Astrocyte (in vitro differentiated cells and primary cell): Measurements from ENCODE around the gene IFT52. TPM values are rescaled to one million over a fixed set of nuclear protein-coding genes. Genes with fewer than 3 reads are reported as not detected.

Experiments used
- DNase-seq: peaks from one replicate; pipeline ENCODE4 v3.0.0-alpha.2; 2010; ENCODE audit warnings: low read depth
- FAIRE-seq: peaks from 2 replicates; lab custom pipeline; 2011; peaks lifted over from hg19 to GRCh38; lab: Jason Lieb, UNC
- H2AFZ ChIP-seq: 2 replicates; pipeline ENCODE4 v1.6.0; 2012; ENCODE audit warnings: low read depth, low read length, inconsistent platforms
- H3K27ac ChIP-seq: 2 replicates; pipeline ENCODE4 v1.5.1; 2011; ENCODE audit warnings: low read depth, low read length, inconsistent platforms
- H3K27me3 ChIP-seq: 2 replicates; pipeline ENCODE4 v1.6.0; 2011; ENCODE audit warnings: low read length, inconsistent platforms; ENCODE audit not compliant: insufficient read depth
- H3K36me3 ChIP-seq: 2 replicates; pipeline ENCODE4 v1.5.1; 2011; ENCODE audit warnings: low read length, inconsistent platforms; ENCODE audit not compliant: insufficient read depth
- H3K4me1 ChIP-seq: 2 replicates; pipeline ENCODE4 v1.5.1; 2011; ENCODE audit warnings: low read length, inconsistent platforms; ENCODE audit not compliant: insufficient read depth
- H3K4me2 ChIP-seq: 2 replicates; pipeline ENCODE4 v1.6.0; 2012; ENCODE audit warnings: low read length, inconsistent platforms
- H3K4me3 ChIP-seq: 2 replicates; pipeline ENCODE4 v1.5.1; 2011; ENCODE audit warnings: low read depth, mild to moderate bottlenecking, low read length, inconsistent platforms; ENCODE audit not compliant: insufficient read depth
- H3K79me2 ChIP-seq: 2 replicates; pipeline ENCODE4 v1.6.0; 2012; ENCODE audit warnings: mild to moderate bottlenecking, low read length, inconsistent platforms; ENCODE audit not compliant: insufficient read depth
- H3K9ac ChIP-seq: 2 replicates; pipeline ENCODE4 v1.6.0; 2012; ENCODE audit warnings: mild to moderate bottlenecking, low read length, inconsistent platforms
- H3K9me3 ChIP-seq: 2 replicates; pipeline ENCODE4 v1.5.1; 2012; ENCODE audit warnings: low read depth, mild to moderate bottlenecking, low read length, inconsistent platforms; ENCODE audit not compliant: insufficient read depth
- H4K20me1 ChIP-seq: 2 replicates; pipeline ENCODE4 v1.6.0; 2012; ENCODE audit warnings: low read length, inconsistent platforms; ENCODE audit not compliant: insufficient read depth
- H3K27ac Mint-ChIP-seq: one replicate; pipeline ENCODE4 v1.8.0; 2021; ENCODE audit warnings: mild to moderate bottlenecking, mixed read lengths; ENCODE audit not compliant: unreplicated experiment
- H3K27me3 Mint-ChIP-seq: one replicate; pipeline ENCODE4 v1.8.0; 2021; ENCODE audit warnings: low read depth, mixed read lengths; ENCODE audit not compliant: unreplicated experiment
- H3K36me3 Mint-ChIP-seq: one replicate; pipeline ENCODE4 v1.8.0; 2021; ENCODE audit warnings: low read depth, mixed read lengths; ENCODE audit not compliant: unreplicated experiment
- H3K4me1 Mint-ChIP-seq: one replicate; pipeline ENCODE4 v1.8.0; 2021; ENCODE audit warnings: low read depth, mixed read lengths; ENCODE audit not compliant: unreplicated experiment
- H3K4me3 Mint-ChIP-seq: one replicate; pipeline ENCODE4 v1.8.0; 2021; ENCODE audit warnings: mild to moderate bottlenecking, moderate library complexity, mixed read lengths; ENCODE audit not compliant: unreplicated experiment
- H3K9me3 Mint-ChIP-seq: one replicate; pipeline ENCODE4 v1.8.0; 2021; ENCODE audit warnings: mild to moderate bottlenecking, mixed read lengths; ENCODE audit not compliant: unreplicated experiment
- EZH2 ChIP-seq: IDR thresholded peaks from 2 replicates; pipeline ENCODE4 v1.6.1; 2012; ENCODE audit warnings: mild to moderate bottlenecking, low read length, inconsistent platforms; ENCODE audit not compliant: insufficient read depth
- total RNA-seq: library from RNA; stranded (reverse); gene quantifications from 2 replicates; pipeline ENCODE4 v1.2.1, GENCODE V29; 2021
- TF ChIP-seq, protein P1 (sequence below): IDR thresholded peaks from 2 replicates; pipeline ENCODE4 v1.5.1; 2011; ENCODE audit warnings: low read depth, mild to moderate bottlenecking, inconsistent platforms, low read length, moderate library complexity; ENCODE audit not compliant: insufficient read depth

The IFT52 gene
- total RNA-seq, 1 donor from 2014 or later = 27.0 TPM

- Histone ChIP-seq H3K27ac (no peak overlapping the region), H3K36me3 (no peaks in the 10 kb centered on the region), H3K4me3 (no peak overlapping the region), H3K9me3 (no peaks in the 10 kb centered on the region), H3K27me3 (peaks cover 3% of the 10 kb centered on the region), H2AFZ (no peak overlapping the region), H3K9ac (no peak overlapping the region), H3K4me2 (no peak overlapping the region), H4K20me1 (no peaks in the 10 kb centered on the region), H3K4me1 (peaks cover 10% of the 10 kb centered on the region), H3K79me2 (no peaks in the 10 kb centered on the region)
- peaks cover 18% of the 10 kb centered on the region for H3K4me1 Mint-ChIP-seq
- H3K27me3 Mint-ChIP-seq = peaks cover 8% of the 10 kb centered on the region
- H3K4me3 Mint-ChIP-seq = no peak overlapping the region
- TF ChIP-seq, protein P1, sequence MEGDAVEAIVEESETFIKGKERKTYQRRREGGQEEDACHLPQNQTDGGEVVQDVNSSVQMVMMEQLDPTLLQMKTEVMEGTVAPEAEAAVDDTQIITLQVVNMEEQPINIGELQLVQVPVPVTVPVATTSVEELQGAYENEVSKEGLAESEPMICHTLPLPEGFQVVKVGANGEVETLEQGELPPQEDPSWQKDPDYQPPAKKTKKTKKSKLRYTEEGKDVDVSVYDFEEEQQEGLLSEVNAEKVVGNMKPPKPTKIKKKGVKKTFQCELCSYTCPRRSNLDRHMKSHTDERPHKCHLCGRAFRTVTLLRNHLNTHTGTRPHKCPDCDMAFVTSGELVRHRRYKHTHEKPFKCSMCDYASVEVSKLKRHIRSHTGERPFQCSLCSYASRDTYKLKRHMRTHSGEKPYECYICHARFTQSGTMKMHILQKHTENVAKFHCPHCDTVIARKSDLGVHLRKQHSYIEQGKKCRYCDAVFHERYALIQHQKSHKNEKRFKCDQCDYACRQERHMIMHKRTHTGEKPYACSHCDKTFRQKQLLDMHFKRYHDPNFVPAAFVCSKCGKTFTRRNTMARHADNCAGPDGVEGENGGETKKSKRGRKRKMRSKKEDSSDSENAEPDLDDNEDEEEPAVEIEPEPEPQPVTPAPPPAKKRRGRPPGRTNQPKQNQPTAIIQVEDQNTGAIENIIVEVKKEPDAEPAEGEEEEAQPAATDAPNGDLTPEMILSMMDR = no peak
- no peak for TF ChIP-seq EZH2
- H3K27ac Mint-ChIP-seq = peak overlapping the region; percentile 62
- no peaks in the 10 kb centered on the region for H3K36me3 Mint-ChIP-seq
- DNase-seq (no peak), FAIRE-seq (no peak)
- no peaks in the 10 kb centered on the region for H3K9me3 Mint-ChIP-seq
Measured at GRCh38 chr20:43583133-43583864, 7.4 kb upstream of the IFT52 start.

DNA sequence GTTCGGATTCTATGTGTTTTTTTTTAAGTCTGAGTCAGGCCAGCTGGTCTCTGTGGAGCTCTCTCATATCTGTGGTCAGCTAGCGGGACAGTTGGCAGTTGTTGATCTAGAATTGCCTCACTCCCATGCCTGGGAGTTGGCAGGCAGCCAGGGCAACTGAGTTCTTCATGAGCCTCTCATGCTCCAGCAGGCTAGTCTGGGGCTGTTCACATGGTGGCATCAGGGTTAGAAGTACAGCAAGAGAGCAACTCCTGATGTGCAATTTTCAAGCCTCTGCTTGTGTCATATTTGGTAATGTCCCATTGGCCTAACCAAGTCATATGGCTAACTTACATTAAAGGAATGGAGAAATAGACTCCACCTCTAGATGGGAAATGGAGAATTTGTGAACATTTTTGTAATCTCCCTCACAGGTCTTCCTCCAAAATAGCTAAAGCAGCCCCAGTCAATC, 6.7 kb upstream of the IFT52 start:
- Histone ChIP-seq H3K27ac (no peak overlapping the region), H3K36me3 (no peaks in the 10 kb centered on the region), H3K9me3 (no peaks in the 10 kb centered on the region), H3K4me2 (no peak overlapping the region), H3K9ac (no peak overlapping the region), H3K4me1 (peaks cover 10% of the 10 kb centered on the region), H2AFZ (no peak overlapping the region), H3K27me3 (peaks cover 3% of the 10 kb centered on the region), H3K79me2 (no peaks in the 10 kb centered on the region), H3K4me3 (no peak overlapping the region), H4K20me1 (no peaks in the 10 kb centered on the region)
- no peaks in the 10 kb centered on the region for H3K36me3 Mint-ChIP-seq
- H3K4me3 Mint-ChIP-seq = no peak overlapping the region
- peaks cover 7% of the 10 kb centered on the region for H3K27me3 Mint-ChIP-seq
- peak overlapping the region; percentile 62 for H3K27ac Mint-ChIP-seq
- peaks cover 18% of the 10 kb centered on the region for H3K4me1 Mint-ChIP-seq
- FAIRE-seq (no peak), DNase-seq (peak; percentile 95)
- no peaks in the 10 kb centered on the region for H3K9me3 Mint-ChIP-seq
- TF ChIP-seq, protein P1 = no peak
- no peak for TF ChIP-seq EZH2
